NCI-H1092 (cell line): ENCODE measurements around the gene TRABD2A.
"Not testable (repeated sequence)": the region's sequence is repeated elsewhere in the genome, so short reads cannot be mapped to it uniquely, and the experiment has no call there.

Source experiments
- DNase-seq: peaks from one replicate; lab custom pipeline; 2025; lab: John Stamatoyannopoulos, UW

The TRABD2A gene

GRCh38 chr2:84778911-84779690 lies 101.8 kb downstream of the TRABD2A start:
- DNase-seq, result no peak

- DNase-seq, result no peak
Observed at GRCh38 chr2:84776011-84776410, 104.9 kb downstream of the TRABD2A start.

GRCh38 chr2:84773562-84773961 lies 107.3 kb downstream of the TRABD2A start:
- not testable (repeated sequence) for DNase-seq
